DMS114 treated with DMSO at 0.1 percent for 48 hours (cell line): ENCODE measurements around the gene TUBB3.
A peak's percentile ranks its signal among the peaks of the same experiment; 100 is the strongest.
"Not testable (repeated sequence)": the region's sequence is repeated elsewhere in the genome, so short reads cannot be mapped to it uniquely, and the experiment has no call there.

Source experiments
- DNase-seq: peaks from one replicate; lab custom pipeline; 2025; ENCODE audit not compliant: unreplicated experiment; lab: John Stamatoyannopoulos, UW

The TUBB3 gene

DNA sequence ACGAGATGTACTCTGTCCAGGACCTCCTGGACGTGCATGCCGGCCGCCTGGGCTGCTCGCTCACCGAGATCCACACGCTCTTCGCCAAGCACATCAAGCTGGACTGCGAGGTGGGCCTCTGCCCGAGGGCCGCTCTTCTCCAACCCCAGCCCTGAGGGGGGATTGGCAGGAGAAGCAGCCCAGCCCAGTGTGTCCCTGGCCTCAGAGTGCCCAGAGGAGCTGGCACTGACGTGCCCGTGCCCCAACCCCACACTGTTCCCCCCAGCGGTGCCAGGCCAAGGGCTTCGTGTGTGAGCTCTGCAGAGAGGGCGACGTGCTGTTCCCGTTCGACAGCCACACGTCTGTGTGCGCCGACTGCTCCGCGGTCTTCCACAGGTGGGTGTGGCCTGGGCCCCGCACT, 41.1 kb downstream of the TUBB3 start:
- no peak for DNase-seq

DNA sequence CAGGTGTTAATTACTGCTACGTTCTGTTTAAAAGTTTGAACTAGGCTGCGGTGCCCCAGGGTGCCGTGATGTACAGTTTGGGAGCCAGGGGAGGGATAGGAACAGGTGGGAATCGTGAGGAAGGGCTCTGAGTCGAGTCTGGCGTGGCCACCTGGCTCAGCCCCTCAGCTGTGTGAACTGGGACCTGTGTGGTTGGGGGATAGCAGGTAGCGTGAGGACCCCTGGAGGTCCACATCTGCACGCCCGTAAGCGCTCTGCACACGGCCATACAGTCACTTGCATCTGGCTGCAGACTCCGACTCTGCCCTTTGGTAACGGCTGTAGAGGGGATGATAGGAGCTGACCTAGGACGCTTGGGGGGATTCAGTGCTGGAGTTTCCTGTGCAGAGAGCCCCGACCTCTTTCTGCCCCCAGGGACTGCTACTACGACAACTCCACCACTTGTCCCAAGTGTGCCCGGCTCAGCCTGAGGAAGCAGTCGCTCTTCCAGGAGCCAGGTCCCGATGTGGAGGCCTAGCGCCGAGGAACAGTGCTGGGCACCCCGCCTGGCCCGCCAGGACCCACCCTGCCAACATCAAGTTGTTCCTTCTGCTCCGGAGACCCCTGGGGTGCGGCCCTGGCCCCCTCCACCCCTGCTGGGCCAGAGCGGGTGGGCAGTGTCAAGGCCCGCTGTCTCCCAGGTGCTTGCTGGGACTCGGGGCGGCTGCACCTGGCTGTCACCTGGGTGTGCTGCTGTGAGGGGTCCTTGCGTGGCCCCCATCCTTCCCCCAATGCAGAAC, 42.5 kb downstream of the TUBB3 start:
- DNase-seq: no peak

DNA sequence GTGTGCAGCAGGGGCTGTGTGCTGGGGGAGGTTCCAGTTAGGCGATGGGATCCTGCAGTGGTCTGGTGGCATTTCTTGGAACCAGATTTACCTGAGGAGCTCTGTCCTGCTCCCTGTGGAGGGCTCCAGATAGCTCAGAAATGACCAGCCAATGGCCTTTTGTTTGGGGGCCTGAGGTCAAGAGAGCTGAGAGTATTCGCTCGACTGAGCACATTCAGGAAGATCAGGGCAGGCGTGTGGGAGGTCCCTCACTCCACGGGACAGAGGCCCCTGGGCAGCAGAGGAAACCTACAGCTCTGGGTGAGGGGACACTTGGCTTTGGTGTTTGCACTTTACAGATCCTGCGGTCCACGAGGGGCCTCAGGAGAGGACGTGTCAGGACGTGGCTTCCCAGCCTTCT, 43.6 kb downstream of the TUBB3 start:
- DNase-seq: no peak

GRCh38 chr16:89967436-89967835, 44.3 kb downstream of the TUBB3 start:
- DNase-seq: not testable (repeated sequence)

GRCh38 chr16:89968074-89968473, 44.9 kb downstream of the TUBB3 start:
- not testable (repeated sequence) for DNase-seq

- DNase-seq: no peak
Measured at GRCh38 chr16:89969741-89970410, 46.7 kb downstream of the TUBB3 start.

DNA sequence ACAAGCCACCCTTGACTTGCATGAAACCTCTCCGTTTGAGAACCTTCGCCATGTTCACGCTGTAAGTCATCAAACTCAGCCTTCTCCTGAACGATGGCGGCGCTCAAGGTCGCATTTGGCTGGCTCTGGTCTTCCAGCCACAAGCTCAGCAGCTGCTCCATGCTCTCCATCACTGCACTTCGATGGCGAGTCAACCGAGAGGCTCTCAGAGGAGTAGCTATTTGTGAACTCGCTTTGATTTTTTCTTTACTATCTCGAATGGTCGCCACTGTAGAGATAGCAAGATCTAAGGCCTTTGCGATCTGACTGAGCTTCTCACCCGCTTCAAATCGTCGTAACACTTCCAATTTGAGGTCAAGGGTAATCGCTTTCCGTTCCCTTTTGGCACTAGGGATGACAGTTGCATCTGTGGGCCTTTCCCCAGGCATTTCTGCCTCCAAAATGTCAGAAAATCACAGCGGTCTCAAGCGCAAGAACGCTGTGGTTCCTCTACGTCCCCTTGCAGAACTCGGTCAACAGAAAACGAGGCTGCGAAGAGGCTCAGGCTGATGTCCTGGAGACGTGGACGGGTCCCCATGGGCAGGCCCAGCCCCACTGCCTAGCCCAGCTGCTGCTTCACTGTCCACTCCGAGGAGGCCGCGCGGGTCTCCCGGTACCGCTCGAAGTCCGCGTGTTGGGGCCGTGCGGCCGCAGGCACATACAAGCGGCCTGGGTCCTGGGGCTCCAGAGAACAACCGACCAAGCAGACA, 48.5 kb downstream of the TUBB3 start:
- no peak for DNase-seq

DNA sequence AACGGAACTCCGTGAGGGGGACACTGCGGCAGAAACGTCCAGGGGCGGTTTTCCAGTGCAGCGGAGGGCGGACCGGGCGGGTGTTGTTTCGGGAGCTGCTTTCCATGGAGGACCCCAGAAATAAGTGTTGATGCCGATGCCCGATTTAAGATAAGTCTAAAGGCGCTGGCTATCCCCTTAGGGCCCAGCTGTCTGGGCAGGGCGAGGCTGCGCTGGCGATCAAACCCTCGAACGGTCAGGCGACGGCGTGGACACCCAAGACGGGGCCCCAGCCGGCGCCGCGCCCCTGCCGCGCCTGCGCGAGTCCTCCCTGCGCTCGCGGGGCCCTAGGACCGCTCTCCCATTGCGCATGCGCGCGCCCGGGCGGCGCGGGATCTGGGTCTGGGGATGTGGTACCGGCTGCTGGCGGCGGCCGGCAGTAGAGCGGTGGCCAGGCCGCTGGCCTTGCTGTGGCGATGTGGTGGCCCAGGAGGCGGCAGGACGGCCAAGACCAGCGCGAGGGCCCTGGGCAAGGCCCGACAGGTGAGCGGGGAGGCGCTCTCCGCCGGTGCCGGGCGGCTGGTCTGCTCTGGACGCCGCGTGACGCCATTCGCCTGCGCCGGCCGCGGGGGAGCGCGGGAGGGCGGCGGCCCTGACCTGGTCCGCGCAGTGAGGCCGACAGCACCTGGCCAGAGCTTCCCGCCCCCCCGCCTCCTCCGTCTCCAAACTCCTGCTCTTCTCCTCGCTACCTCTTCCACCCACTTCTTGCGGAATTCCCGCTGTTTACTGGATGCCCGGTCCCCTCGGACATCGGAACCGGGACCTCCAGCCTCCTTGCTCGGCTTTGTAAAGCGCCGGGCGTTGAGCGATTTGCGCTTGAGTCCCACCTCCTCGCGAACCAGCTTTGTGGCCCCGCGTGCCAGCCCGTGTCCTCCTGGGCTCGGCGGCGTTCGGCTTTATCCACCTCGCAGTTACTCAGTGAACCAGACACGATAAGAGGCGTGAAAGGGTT, 49.4 kb downstream of the TUBB3 start:
- DNase-seq: peak; percentile 75

GRCh38 chr16:89973235-89973634, 50.1 kb downstream of the TUBB3 start:
- no peak for DNase-seq

DNA sequence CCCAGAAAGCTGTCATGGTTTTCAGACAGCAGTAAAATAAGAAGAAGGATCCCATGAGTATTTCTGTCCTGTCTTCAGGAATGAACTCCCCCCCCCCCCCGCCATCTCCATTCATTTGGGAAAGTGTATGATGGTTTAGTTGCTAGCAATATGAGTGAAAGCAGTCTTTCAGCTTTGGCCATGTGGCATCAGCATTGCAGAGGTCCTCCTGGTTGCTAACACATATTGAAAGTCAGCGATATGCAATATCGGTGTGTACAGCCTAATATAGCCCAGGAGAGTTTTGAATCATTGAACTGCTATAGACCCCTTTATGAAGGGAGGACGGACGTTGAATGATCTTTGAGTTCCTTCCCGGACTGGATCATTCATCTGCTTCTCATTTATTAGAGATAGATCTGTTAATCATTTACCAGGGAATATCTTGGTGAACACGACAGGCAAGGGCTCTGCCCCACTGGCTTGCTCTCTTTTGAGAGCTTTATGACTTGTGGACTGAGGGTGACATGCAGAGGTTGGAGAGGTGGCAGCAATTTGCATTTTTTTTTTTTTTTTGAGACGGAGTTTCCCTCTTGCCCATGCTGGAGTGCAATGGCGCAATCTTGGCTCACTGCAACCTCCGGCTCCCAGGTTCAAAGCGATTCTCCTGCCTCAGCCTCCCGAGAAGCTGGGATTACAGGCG, 50.7 kb downstream of the TUBB3 start:
- no peak for DNase-seq

- no peak for DNase-seq
Measured at GRCh38 chr16:89974870-89975269, 51.7 kb downstream of the TUBB3 start.

- no peak for DNase-seq
Measured at GRCh38 chr16:89981414-89981813, 58.3 kb downstream of the TUBB3 start.

DNA sequence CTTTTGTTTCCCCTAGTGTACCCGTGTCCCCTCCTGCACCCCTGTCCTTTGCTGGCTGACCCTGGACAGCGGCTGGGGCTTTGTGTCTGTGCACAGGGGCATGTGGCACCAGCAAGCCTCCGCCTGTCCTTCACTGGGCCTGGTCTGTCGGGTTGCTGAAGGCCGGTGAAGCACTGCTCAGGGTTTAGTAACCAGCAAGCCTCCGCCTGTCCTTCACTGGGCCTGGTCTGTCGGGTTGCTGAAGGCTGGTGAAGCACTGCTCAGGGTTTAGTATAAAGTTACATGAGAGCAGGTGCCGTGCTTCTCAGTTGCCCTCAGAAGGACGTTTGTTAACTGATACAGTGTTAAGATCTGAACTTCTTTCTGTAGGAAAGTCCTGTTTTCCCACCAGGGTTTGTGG, 59.2 kb downstream of the TUBB3 start:
- DNase-seq: no peak

DNA sequence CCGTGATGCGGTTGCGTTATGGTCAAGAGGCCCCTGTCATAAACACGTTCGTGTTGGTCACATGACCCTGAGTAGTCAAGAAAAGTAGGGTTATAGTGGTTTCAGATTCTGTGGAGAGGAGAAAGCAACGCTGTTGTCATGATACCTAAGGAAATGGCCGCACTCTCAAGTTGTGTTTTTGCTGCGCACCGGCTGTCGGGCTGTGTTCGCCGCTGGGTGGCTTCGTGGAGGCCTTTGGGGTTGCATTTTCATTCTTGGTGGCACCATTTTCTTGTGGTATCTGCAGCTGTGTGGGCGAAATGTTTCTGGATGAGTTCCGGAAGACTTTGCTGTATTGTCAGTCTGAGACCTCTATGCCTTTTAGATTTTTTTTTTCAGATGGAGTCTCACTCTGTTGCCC, 60.4 kb downstream of the TUBB3 start:
- DNase-seq: no peak

DNA sequence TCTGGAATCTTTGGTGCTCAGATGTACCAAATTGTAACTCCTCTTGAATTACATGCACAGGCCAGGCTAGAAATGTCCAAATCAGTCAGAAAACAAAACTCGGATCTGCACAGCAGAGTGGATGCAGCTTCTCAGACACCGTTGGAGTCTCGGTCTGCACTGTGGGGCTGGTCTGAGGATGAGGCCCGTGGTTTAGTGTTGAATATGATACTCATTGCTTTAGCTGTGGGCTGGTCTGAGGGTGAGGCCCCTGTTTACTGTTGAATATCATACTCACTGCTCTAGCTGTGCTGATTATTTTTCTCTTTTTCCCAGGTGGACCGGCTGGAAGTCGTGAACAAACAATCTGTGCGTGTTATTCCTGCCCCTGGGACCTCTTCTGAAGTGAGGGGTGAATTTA, 61.1 kb downstream of the TUBB3 start:
- DNase-seq: no peak

DNA sequence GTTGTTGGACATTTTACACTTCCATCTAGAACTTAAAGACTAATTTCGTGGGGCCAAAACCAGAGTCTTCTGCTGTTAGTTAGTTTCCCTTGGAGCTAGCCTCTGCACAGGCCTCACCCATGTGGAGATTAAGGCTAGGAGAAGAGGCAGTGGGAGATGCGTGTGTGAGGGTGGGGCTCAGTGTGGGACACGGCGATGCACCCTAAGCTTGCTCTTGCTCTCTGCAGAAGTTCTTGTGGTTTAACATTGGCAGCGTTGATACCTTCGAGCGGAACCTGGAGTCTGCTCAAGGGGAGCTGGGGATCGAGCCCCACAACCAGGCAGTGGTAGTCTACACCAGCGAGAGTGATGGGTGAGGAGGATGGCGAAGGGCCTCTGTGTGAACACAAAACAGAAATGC, 62.1 kb downstream of the TUBB3 start:
- no peak for DNase-seq
